WERI-Rb-1 (cell line): ENCODE results near the gene EPC1.

Source experiments
- DNase-seq: peaks from one replicate; pipeline ENCODE4 v3.0.0-alpha.2; 2020
- H3K27ac ChIP-seq: fragments of 250-450 bp; sonication (Bioruptor Pico); 2 replicates; pipeline ENCODE4 v1.5.1; 2020; ENCODE audit warnings: mild to moderate bottlenecking, moderate library complexity
- H3K27me3 ChIP-seq: fragments of 250-450 bp; sonication (Bioruptor Pico); 2 replicates; pipeline ENCODE4 v1.5.1; 2021; ENCODE audit warnings: mild to moderate bottlenecking, low read depth, moderate library complexity; ENCODE audit not compliant: insufficient read depth, severe bottlenecking
- H3K36me3 ChIP-seq: fragments of 250-450 bp; sonication (Bioruptor Pico); 2 replicates; pipeline ENCODE4 v1.5.1; 2020; ENCODE audit warnings: mild to moderate bottlenecking, moderate library complexity
- H3K4me3 ChIP-seq: 2 replicates; pipeline ENCODE4 v1.5.1; 2011; ENCODE audit warnings: low read depth, mild to moderate bottlenecking, control low read depth, low read length
- H3K9me3 ChIP-seq: fragments of 250-450 bp; sonication (Bioruptor Pico); 2 replicates; pipeline ENCODE4 v1.5.1; 2021; ENCODE audit warnings: mild to moderate bottlenecking, moderate library complexity; ENCODE audit not compliant: severe bottlenecking
- CTCF ChIP-seq: IDR thresholded peaks from 2 replicates; pipeline ENCODE4 v1.5.1; 2011; ENCODE audit warnings: low read depth, mild to moderate bottlenecking, control low read depth, inconsistent platforms, low read length

EPC1 gene

GRCh38 chr10:32384171-32384570 lies 37.2 kb upstream of the EPC1 start:
- Histone ChIP-seq H3K27me3 (no peaks in the 10 kb centered on the region), H3K4me3 (no peak overlapping the region), H3K36me3 (no peaks in the 10 kb centered on the region), H3K9me3 (no peaks in the 10 kb centered on the region), H3K27ac (no peak overlapping the region)
- DNase-seq: no peak
- no peak for TF ChIP-seq CTCF

- no peaks in the 10 kb centered on the region for H3K36me3 ChIP-seq
- H3K4me3 ChIP-seq: no peak overlapping the region
- H3K27ac ChIP-seq: no peak overlapping the region
- DNase-seq: no peak
- no peaks in the 10 kb centered on the region for H3K27me3 ChIP-seq
- TF ChIP-seq CTCF: no peak
- H3K9me3 ChIP-seq: no peaks in the 10 kb centered on the region
These were observed 34.2 kb upstream of the EPC1 start for GRCh38 chr10:32381165-32381564.

GRCh38 chr10:32379950-32380551 lies 33.1 kb upstream of the EPC1 start:
- TF ChIP-seq CTCF: no peak
- DNase-seq: no peak
- no peaks in the 10 kb centered on the region for H3K27me3 ChIP-seq
- H3K9me3 ChIP-seq: no peaks in the 10 kb centered on the region
- H3K36me3 ChIP-seq: no peaks in the 10 kb centered on the region
- H3K4me3 ChIP-seq: no peak overlapping the region
- H3K27ac ChIP-seq: no peak overlapping the region

DNA sequence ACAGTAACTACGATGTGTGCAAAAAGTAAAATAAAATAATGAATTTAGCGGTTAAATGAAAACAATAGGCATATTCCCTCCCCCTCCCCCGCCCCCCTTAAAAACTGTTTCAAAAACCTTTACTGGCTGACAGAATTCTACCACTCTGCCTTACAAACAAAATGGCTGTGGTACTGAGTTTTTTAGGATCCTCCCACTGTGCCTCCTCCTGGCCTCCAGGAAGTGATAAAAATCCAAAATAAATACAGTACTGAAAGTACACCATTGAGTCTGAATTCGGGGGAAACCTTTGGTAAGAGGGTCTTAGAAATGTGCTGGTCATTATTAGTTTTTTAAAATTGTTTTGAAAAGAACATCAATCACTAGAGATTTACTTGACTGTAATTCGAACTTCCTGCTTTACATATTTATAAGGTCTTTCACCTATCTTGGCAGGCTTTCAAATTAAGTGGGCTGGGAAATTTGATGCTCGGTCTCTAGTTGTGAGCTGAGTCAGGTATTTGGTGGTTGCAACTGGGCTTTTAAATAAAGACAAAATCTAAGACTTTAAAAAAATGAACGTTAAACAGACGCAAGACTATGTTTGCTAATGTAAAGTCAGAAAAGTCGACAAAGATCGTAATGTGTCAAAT lies 32.5 kb upstream of the EPC1 start:
- no peak for DNase-seq
- H3K27me3 ChIP-seq: no peaks in the 10 kb centered on the region
- TF ChIP-seq CTCF: no peak
- no peaks in the 10 kb centered on the region for H3K36me3 ChIP-seq
- H3K27ac ChIP-seq: no peak overlapping the region; the same call in 1 of the 2 replicates
- peak overlapping the region; percentile 70 for H3K4me3 ChIP-seq
- H3K9me3 ChIP-seq: no peaks in the 10 kb centered on the region

DNA sequence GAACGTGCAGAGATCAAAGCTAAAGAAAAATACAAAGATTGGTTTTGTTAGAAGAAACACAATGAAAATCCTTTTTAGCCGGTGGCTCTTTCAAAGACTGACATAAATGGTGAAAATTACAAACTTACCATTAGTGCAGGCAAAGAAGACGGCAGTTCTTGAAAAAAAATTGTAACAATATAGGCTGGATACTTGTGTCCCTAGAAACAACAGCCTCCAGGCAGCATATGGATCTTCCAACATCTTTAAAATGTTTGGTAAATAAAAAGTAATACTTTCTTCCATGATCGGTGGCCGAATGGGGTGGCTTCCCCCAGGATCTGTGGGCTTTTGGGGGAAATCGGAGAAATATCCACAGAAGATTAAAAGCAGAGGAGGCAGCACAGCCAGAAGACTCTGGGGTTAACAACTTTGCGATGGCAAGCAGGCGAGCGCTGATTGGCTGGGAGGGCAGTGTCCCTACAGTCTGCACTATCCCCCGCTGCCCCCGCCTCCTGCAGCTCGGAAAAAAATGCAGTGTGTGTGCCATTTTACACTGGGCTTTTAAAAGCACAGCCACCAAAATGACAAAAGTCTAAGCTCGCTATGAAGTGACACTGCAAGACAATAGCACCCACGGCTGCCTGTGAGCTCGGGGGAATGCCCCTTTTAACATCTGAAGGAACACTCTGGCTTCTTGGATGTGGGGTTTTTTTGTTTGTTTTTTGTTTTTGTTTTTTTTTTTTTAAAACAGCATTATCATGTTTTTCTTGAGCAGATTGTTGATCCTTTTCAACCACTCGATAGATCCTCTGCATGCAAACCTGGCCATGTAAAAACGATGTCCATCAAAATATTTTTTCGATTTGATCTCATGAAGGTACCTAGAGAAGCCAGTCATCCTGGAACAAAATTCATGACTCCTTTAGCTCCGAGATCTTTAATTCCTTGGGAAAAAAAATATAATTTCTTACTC lies 31.7 kb upstream of the EPC1 start:
- H3K27ac ChIP-seq: peak overlapping the region; percentile 40; the same call in 1 of the 2 replicates
- no peak for TF ChIP-seq CTCF

More for the DNA sequence above, 31.7 kb upstream of the EPC1 start:
- no peaks in the 10 kb centered on the region for H3K27me3 ChIP-seq
- peak; percentile 82 for DNase-seq
- H3K4me3 ChIP-seq: peak overlapping the region; percentile 70
- no peaks in the 10 kb centered on the region for H3K36me3 ChIP-seq
- no peaks in the 10 kb centered on the region for H3K9me3 ChIP-seq
